Duodenal mucosa (tissue), 2 donors: ENCODE results near the gene EFNA5.

Source experiments
- H3K27ac ChIP-seq: one replicate; pipeline ENCODE4 v1.7.0; 2013; ENCODE audit warnings: low read depth, low read length
- H3K27me3 ChIP-seq, 2 donors: one replicate each; pipeline ENCODE4 v1.7.0; 2013; ENCODE audit warnings: low read length in 2 of 2, control low read depth in 1 of 2; ENCODE audit not compliant: insufficient read depth in 2 of 2, control insufficient read depth in 1 of 2
- H3K36me3 ChIP-seq, 2 donors: one replicate each; pipeline ENCODE4 v1.7.0; 2013; ENCODE audit warnings: low read length in 2 of 2, control low read depth in 1 of 2; ENCODE audit not compliant: insufficient read depth in 2 of 2, control insufficient read depth in 1 of 2
- H3K4me1 ChIP-seq, 2 donors: one replicate each; pipeline ENCODE4 v1.7.0; 2013; ENCODE audit warnings: low read length in 2 of 2, control low read depth in 1 of 2; ENCODE audit not compliant: insufficient read depth in 2 of 2, control insufficient read depth in 1 of 2
- H3K4me3 ChIP-seq, 2 donors: one replicate each; pipeline ENCODE4 v1.7.0; 2013; ENCODE audit warnings: low read length in 2 of 2, low read depth in 1 of 2
- H3K9ac ChIP-seq, 2 donors: one replicate each; pipeline ENCODE4 v1.7.0; 2013; ENCODE audit warnings: low read length in 2 of 2, low read depth in 1 of 2
- H3K9me3 ChIP-seq, 2 donors: one replicate each; pipeline ENCODE4 v1.7.0; 2013; ENCODE audit warnings: low read length in 2 of 2, control low read depth in 1 of 2; ENCODE audit not compliant: control insufficient read depth in 1 of 2

Gene EFNA5

GRCh38 chr5:107594253-107595045 lies 76.3 kb downstream of the EFNA5 start:
- no peak overlapping the region for H3K27ac ChIP-seq
- no peaks in the 10 kb centered on the region for H3K36me3 ChIP-seq

GRCh38 chr5:107593009-107593408 lies 77.7 kb downstream of the EFNA5 start:
- Histone ChIP-seq H3K27ac (no peak overlapping the region), H3K4me1 (peaks cover 0 to 5% of the 10 kb centered on the region in 2 donors), H3K27me3 (no peaks in the 10 kb centered on the region), H3K4me3 (no peak overlapping the region), H3K36me3 (no peaks in the 10 kb centered on the region), H3K9me3 (no peaks in the 10 kb centered on the region), H3K9ac (no peak overlapping the region)

More at GRCh38 chr5:107594253-107595045, 76.3 kb downstream of the EFNA5 start:
- Histone ChIP-seq H3K4me1 (peaks cover 0 to 10% of the 10 kb centered on the region in 2 donors), H3K9me3 (no peaks in the 10 kb centered on the region), H3K4me3 (no peak overlapping the region), H3K9ac (no peak overlapping the region), H3K27me3 (no peaks in the 10 kb centered on the region)

- peaks cover 0 to 5% of the 10 kb centered on the region in 2 donors for H3K4me1 ChIP-seq
- no peak overlapping the region for H3K9ac ChIP-seq
- no peak overlapping the region for H3K27ac ChIP-seq
- no peaks in the 10 kb centered on the region for H3K27me3 ChIP-seq
- no peak overlapping the region for H3K4me3 ChIP-seq
- no peaks in the 10 kb centered on the region for H3K36me3 ChIP-seq
- no peaks in the 10 kb centered on the region for H3K9me3 ChIP-seq
These were observed 78.2 kb downstream of the EFNA5 start for GRCh38 chr5:107592515-107592914.

- Histone ChIP-seq H3K36me3 (no peaks in the 10 kb centered on the region), H3K4me3 (no peak overlapping the region), H3K4me1 (peaks cover 0 to 5% of the 10 kb centered on the region in 2 donors), H3K27me3 (no peaks in the 10 kb centered on the region), H3K9me3 (no peaks in the 10 kb centered on the region), H3K9ac (no peak overlapping the region), H3K27ac (no peak overlapping the region)
These were observed 80.1 kb downstream of the EFNA5 start for GRCh38 chr5:107590686-107591085.

GRCh38 chr5:107589520-107590193 lies 81.1 kb downstream of the EFNA5 start:
- Histone ChIP-seq H3K27ac (no peak overlapping the region), H3K27me3 (no peaks in the 10 kb centered on the region)

GRCh38 chr5:107582625-107583024 lies 88.1 kb downstream of the EFNA5 start:
- Histone ChIP-seq H3K4me3 (no peak overlapping the region), H3K4me1 (no peaks in the 10 kb centered on the region), H3K9me3 (no peaks in the 10 kb centered on the region), H3K9ac (no peak overlapping the region), H3K27me3 (no peaks in the 10 kb centered on the region), H3K36me3 (no peaks in the 10 kb centered on the region), H3K27ac (no peak overlapping the region)

More at GRCh38 chr5:107589520-107590193, 81.1 kb downstream of the EFNA5 start:
- no peaks in the 10 kb centered on the region for H3K9me3 ChIP-seq
- H3K4me3 ChIP-seq = no peak overlapping the region
- H3K4me1 ChIP-seq = peaks cover 0 to 5% of the 10 kb centered on the region in 2 donors
- H3K36me3 ChIP-seq = no peaks in the 10 kb centered on the region
- no peak overlapping the region for H3K9ac ChIP-seq

GRCh38 chr5:107580889-107581820 lies 89.6 kb downstream of the EFNA5 start:
- Histone ChIP-seq H3K27me3 (no peaks in the 10 kb centered on the region), H3K4me3 (no peak overlapping the region), H3K36me3 (no peaks in the 10 kb centered on the region), H3K9me3 (no peaks in the 10 kb centered on the region), H3K27ac (no peak overlapping the region), H3K9ac (no peak overlapping the region), H3K4me1 (no peaks in the 10 kb centered on the region)

- Histone ChIP-seq H3K27ac (no peak overlapping the region), H3K36me3 (no peaks in the 10 kb centered on the region), H3K9me3 (no peaks in the 10 kb centered on the region), H3K4me1 (no peaks in the 10 kb centered on the region), H3K4me3 (no peak overlapping the region), H3K9ac (no peak overlapping the region), H3K27me3 (no peaks in the 10 kb centered on the region)
These were observed 92.6 kb downstream of the EFNA5 start for GRCh38 chr5:107578051-107578635.

GRCh38 chr5:107577394-107577950 lies 93.3 kb downstream of the EFNA5 start:
- Histone ChIP-seq H3K27me3 (no peaks in the 10 kb centered on the region), H3K4me1 (peaks cover 4% of the 10 kb centered on the region in 2 donors), H3K36me3 (no peaks in the 10 kb centered on the region), H3K27ac (no peak overlapping the region), H3K9me3 (no peaks in the 10 kb centered on the region), H3K4me3 (no peak overlapping the region), H3K9ac (no peak overlapping the region)
